Eye (tissue), 1 donor: ENCODE data around the gene SSNA1.

Experiments used
- DNase-seq: peaks from one replicate; pipeline ENCODE4 v3.0.0-alpha.2; 2015

Gene SSNA1, protein sequence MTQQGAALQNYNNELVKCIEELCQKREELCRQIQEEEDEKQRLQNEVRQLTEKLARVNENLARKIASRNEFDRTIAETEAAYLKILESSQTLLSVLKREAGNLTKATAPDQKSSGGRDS

DNA sequence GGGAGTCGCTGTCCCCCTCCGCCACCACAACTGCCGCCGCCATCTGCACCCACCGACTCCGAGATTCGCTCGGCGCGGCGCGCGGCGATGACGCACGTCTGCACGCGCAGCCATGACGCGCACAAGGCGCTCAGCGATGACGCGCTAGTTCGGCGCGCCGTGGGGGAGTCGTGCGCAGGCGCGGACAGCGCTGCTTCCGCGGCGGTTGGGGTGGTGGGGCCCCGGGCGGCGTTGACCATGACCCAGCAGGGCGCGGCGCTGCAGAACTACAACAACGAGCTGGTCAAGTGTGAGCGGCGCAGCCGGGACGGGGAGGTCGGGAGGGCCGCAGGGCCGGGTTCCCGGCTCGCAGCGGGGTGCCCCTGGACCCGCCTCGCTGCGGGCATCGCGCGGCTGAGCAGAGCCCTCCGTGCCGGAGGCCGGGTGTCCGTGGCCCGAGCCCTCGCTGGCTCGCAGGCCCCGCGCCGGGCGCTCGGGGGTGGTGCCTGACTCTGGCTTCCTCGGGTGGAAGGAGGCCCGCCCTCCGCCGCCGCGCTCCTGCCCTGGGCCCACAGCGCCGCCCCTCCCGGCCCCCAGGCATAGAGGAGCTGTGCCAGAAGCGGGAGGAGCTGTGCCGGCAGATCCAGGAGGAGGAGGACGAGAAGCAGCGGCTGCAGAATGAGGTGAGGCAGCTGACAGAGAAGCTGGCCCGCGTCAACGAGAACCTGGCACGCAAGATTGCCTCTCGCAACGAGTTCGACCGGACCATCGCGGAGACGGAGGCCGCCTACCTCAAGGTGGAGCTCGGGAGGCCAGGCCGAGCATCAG lies at the start of gene SSNA1, which contains the start of gene ANAPC2:
TSS of gene SSNA1 (plus strand) at position 187 of the 807 bp plus-strand sequence. CDS start at position 238, 51 bp downstream.
TSS of gene ANAPC2 (minus strand) at position 71 of the 807 bp plus-strand sequence. CDS start at position 43, 28 bp downstream.
- DNase-seq: peak; percentile 98

DNA sequence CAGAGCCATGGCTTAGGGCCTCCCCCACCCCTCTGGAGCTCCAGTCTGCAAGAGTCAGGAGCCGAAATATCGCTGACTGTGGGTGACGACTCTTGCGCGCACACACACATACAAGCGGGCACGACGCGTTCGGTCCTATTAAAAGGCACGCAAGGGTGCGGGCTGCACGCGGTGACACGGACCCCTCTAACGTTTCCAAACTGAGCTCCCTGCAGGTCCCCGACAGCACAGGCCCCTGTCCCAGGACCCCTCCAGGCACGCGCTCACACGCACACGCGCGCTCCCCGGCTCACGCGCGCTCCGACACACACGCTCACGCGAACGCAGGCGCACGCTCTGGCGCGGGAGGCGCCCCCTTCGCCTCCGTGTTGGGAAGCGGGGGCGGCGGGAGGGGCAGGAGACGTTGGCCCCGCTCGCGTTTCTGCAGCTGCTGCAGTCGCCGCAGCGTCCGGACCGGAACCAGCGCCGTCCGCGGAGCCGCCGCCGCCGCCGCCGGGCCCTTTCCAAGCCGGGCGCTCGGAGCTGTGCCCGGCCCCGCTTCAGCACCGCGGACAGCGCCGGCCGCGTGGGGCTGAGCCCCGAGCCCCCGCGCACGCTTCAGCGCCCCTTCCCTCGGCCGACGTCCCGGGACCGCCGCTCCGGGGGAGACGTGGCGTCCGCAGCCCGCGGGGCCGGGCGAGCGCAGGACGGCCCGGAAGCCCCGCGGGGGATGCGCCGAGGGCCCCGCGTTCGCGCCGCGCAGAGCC lies 49.6 kb upstream of the SSNA1 start, which contains the start of gene GRIN1:
TSS of gene GRIN1 (plus strand) at position 433 of the 746 bp plus-strand sequence. CDS start 333 bp downstream, outside the sequence.
- peak; percentile 66 for DNase-seq

DNA sequence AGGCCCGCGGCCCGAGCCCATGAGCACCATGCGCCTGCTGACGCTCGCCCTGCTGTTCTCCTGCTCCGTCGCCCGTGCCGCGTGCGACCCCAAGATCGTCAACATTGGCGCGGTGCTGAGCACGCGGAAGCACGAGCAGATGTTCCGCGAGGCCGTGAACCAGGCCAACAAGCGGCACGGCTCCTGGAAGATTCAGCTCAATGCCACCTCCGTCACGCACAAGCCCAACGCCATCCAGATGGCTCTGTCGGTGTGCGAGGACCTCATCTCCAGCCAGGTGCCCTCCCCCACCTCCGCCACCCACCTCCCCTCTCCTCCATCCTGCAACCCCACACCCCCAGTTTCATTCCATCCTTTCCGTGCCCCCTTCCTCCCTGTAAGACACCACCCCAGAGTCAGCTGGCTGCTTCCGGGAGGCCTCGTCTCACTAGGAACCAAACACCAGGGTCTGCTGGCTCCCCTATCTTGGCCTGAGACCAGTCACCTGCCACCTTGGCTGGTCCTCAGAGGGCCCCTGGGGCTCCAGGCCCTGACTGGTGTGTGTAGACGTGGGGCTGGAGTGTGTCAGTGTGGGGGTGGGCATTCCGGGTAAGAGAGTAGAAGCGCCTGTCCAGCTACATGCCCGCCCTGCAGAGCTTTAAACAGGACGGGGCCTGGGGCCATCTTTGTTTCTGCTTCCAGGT lies 48.9 kb upstream of the SSNA1 start:
- no peak for DNase-seq

DNA sequence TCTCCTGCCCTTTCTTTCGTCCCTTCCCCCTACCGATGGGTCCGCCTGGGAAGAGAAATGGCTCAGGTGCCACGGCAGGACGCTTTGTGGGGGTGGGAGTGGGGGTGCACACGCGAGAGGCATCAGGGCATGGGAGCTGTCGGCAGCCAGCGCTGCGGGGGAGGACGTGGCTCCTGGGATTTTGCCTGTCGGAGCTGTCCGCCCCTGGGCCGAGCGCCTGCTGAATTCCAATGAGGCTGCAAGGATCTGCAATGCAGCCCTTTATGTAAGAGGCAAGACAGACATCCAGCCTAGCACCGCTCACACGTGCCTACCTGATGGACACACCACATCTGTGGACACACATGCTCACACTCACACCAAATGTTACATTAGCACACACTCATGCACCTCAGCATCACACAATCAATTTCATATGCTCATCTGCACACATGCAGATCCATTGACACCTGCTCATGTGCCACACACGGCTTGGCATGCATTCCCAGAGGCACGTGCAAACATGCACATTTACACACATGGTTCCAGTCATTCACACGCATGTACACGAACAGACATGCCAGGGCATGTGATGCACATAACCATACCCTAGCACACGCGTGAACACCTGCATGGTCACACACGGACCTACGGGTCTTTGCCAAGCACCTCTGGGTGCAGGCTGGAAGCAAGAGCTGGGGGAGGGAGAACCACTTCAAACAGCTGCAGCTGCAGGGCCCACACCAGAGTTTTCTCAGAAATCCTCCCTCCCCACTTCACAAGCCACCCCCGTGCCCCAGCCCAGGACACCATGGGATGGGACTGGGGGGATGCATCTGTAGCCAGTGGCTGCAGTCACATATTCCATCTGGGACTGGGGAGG lies 48.1 kb upstream of the SSNA1 start:
- DNase-seq: no peak

DNA sequence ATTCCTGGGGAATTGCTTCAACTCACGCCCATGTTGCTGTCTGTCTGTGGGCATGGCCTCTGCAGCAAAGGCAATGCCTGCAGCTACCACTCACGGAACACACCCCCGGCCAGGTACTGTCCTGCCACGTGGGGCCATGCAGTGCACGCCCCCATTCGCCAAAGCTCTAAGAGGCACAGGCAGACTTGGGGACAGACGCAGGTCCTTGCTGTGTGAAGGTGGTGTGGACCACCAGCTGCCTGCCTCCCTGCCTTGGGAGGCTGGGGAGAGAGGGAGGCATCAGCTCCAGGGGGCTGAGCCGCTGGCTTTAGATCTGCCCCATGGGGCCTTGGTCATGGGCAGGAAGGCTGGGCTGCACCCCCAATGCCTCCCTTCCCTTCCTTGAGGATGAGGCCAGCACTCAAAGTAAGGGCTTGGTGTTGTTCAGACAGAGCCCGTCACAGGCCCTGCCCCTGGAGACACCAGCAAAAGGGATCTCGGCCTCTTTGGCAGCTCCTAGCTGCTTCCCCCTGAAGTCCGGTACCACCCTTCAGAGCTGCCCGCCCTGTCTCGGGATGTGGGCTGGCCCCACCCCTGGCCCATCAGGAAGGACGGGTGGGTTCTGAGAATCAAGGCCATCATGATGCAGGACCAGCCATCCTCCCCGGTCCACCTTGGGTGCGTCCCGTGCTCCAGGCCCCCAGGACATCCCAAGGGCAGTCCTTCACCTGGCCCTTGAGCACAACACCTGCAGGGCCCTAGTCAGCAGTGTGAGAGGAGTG lies 47.2 kb upstream of the SSNA1 start:
- no peak for DNase-seq

GRCh38 chr9:137141976-137142936 lies 46.2 kb upstream of the SSNA1 start:
- DNase-seq: no peak

GRCh38 chr9:137143459-137143858 lies 45.0 kb upstream of the SSNA1 start:
- DNase-seq: no peak

DNA sequence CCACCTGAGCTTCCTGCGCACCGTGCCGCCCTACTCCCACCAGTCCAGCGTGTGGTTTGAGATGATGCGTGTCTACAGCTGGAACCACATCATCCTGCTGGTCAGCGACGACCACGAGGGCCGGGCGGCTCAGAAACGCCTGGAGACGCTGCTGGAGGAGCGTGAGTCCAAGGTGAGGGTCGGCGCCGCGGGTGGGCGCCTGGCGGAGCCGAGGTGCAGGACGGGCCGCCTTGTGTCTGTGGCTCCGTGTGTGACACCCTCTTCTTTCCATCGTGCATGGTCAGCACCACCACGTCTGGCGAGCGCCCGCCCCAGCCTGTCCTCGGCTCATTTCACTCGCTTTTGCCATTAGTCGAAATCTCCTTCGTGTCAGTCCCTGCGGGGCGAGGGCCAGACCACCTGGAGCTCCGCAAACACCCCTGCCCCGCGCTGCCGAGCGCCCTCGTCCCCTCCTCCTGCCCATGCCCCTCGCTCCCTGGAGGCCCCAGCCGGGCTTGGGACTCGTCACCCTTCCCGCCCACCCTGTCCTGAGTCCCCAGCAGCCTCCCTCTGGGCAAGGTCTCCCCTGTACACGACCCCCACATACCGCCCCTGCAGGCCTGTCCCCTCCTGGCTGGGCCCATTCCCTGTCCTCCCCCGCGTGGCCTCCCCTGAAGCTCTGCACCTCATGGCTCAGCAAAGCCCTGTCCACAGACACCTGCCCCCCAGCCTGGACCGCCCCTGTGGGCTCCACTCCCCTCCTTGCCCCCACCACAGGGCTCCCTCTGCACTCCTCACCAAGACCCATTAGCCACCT lies 42.5 kb upstream of the SSNA1 start:
- no peak for DNase-seq

GRCh38 chr9:137146527-137146918 lies 42.0 kb upstream of the SSNA1 start:
- no peak for DNase-seq

GRCh38 chr9:137147091-137147792 lies 41.2 kb upstream of the SSNA1 start:
- DNase-seq: no peak

GRCh38 chr9:137147793-137148160 lies 40.7 kb upstream of the SSNA1 start:
- DNase-seq: no peak

- no peak for DNase-seq
Observed at GRCh38 chr9:137148242-137148641, 40.2 kb upstream of the SSNA1 start.

GRCh38 chr9:137148661-137149060 lies 39.8 kb upstream of the SSNA1 start:
- DNase-seq: no peak

DNA sequence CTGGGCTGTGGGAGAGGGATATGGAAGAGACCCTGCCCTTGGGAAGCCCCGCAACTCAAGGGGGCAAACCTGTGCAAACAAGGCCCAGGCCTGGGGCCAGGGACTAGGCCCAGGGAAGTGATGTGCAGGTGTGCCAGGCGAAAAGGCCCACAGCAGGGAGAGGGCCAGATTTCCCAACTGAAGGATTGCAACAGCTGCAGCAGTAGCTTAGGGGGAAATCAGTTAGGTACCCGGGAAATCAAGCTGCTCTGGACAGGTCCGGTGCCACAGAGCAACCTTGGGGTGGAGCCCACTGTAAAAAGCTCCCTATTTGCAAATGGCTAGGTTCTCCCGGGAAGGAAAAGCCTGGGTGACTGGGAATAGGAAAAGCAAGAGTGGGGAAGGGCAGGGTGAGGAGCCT lies 39.1 kb upstream of the SSNA1 start:
- DNase-seq: no peak

DNA sequence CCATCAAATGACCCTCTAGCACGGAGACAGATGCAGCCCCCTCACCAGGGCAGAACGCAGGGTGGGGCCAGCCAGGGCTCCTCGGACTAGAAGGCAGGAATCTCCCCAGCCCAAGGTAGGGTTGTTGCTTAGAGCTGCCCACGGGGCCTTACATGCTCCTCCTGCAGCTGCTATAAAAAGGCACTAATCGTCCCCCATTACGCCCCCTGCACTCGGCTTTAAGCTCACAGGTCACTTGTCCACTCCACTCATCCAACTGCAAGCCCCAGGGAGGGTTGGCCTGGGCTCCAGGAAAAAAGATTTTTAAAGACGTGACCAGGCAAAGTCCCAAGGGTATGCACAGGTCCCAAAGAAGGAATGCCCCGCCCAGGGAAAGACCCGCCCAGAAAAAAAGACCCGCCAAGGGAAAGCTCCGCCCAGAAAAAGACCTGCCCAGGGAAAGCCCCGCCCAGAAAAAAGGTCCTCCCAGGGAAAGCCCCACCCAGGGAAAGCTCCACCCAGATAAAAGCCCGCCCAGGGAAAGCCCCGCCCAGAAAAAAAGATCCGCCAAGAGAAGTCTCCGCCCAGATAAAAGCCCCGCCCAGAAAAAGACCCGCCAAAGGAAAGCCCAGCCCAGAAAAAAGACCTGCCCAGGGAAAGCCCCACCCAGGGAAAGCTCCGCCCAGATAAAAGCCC lies 38.4 kb upstream of the SSNA1 start:
- DNase-seq: no peak

GRCh38 chr9:137150617-137151457 lies 37.6 kb upstream of the SSNA1 start:
- DNase-seq: no peak

- DNase-seq: no peak
Observed at GRCh38 chr9:137152844-137153405, 35.6 kb upstream of the SSNA1 start.
